ENCODE results near the gene PIEZO2. TPM values are rescaled to one million over a fixed set of nuclear protein-coding genes. Genes with fewer than 3 reads are reported as not detected.

PIEZO2 gene
- total and polyA plus RNA-seq, 2 of the 8 experiments (the other 6 are each of a cell fraction or from before 2014, with no cell fraction given), result 4.7 to 16.5 TPM

- TF ChIP-seq POU5F1 (IDR thresholded peaks at IDR 0.05; ENCODE audit: low read depth, low read length) (no peak), KDM1A (IDR thresholded peaks at IDR 0.05; ENCODE audit: borderline replicate concordance, low read length) (no peak), CTCF (IDR thresholded peaks at IDR 0.05; ENCODE audit: control extremely low read depth in 1 of 3, insufficient read depth in 1 of 3, low read depth in 1 of 3, low read length in 3 of 3) (no peak), SP1 (IDR thresholded peaks at IDR 0.05; ENCODE audit: low read depth, low read length) (no peak)
Measured at GRCh38 chr18:11019295-11020105, 129.9 kb downstream of the PIEZO2 start (continued).
